ENCODE measurements around the gene GOLGA6L10.

DNA sequence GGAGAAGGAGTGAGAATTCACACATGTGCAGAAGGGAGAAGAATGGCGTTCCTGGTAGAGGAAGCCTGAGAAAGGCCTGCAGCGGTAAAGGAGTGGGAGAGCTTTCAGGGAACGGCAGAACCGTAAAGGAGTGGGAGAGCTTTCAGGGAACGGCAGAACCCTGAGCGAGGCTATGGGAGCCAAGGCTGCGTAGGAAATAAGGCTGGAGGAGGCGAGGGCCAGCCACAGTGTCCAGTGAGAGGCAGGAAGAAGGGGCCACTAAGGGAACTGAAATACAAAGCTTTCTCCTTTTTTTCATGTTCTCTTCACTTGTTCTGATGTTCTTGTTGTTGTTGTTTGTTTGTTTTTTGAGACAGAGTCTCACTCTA is 41.6 kb downstream of the GOLGA6L10 start:
- TF ChIP-seq CTCF (IDR thresholded peaks at IDR 0.05) = no peak
- TF ChIP-seq POLR2A (IDR thresholded peaks at IDR 0.05) = no peak
- no peak for TF ChIP-seq POLR2AphosphoS5 (IDR thresholded peaks at IDR 0.05; ENCODE audit: insufficient read depth in 1 of 2, low read depth in 1 of 2)

Data from vagina (tissue), 2 donors.